K562 (cell line): ENCODE results near the gene MPPED1. TPM values are rescaled to one million over a fixed set of nuclear protein-coding genes. Genes with fewer than 3 reads are reported as not detected.

Source experiments
- ATAC-seq: fragments of 200-7000 bp; cut with Tn5 transposase; 3 replicates; pipeline ENCODE4 v1.9.1; 2020; ENCODE audit warnings: moderate library complexity
- BruUV-seq: library from RNA; stranded (reverse); fragments of 400-500 nt; replicated peaks from 2 replicates; lab custom pipeline; 2021; lab: Mats Ljungman, UMichigan
- CTCF ChIA-PET: fragments of 300-600 bp; formaldehyde crosslinking; extraction: SDS; loops from one replicate; lab custom pipeline; 2021; ENCODE audit warnings: low intra/inter-chr PET ratio; lab: Yijun Ruan, JAX
- POLR2A ChIA-PET: fragments of 300-600, 350-650 bp; sonication (Branson Sonifier 250); formaldehyde crosslinking; extraction: SDS; loops from one replicate; lab custom pipeline; 2021; ENCODE audit warnings: antibody characterized with exemption, inconsistent platforms; lab: Yijun Ruan, JAX
- DNase-seq, 4 experiments: peaks; one replicate each; pipeline versions ENCODE4 v3.0.0 to v3.0.0-alpha.2; 2011 to 2018; ENCODE audit warnings: low spot score in 3 of 4, mixed read lengths in 3 of 4; ENCODE audit errors: extremely low read depth in 1 of 4
- FAIRE-seq: peaks from 2 replicates; lab custom pipeline; 2011; peaks lifted over from hg19 to GRCh38; lab: Jason Lieb, UNC
- H2AFZ ChIP-seq: 2 replicates; pipeline ENCODE4 v1.6.0; 2011; ENCODE audit warnings: low read depth, low read length, control low read depth, inconsistent platforms
- H3K27ac ChIP-seq: fragments of 200-600 bp; 3 replicates; pipeline ENCODE4 v1.8.0; 2011; ENCODE audit warnings: low read depth, mild to moderate bottlenecking, control low read depth, inconsistent platforms, low read length, moderate library complexity, mixed read lengths; ENCODE audit errors: extremely low read depth
- H3K27me3 ChIP-seq, 2 experiments: fragments of 300-600 bp in 1 of 2; 2 replicates in 1 of 2; 3 replicates in 1 of 2; pipeline versions ENCODE4 v1.6.0 to v1.8.0; 2011; ENCODE audit warnings: inconsistent platforms in 2 of 2, low read length in 2 of 2, mild to moderate bottlenecking in 1 of 2, mixed read lengths in 1 of 2, moderate library complexity in 1 of 2; ENCODE audit not compliant: control insufficient read depth in 2 of 2, insufficient read depth in 2 of 2
- H3K36me3 ChIP-seq: fragments of 300-600 bp; 3 replicates; pipeline ENCODE4 v1.8.0; 2011; ENCODE audit warnings: mild to moderate bottlenecking, low read length, inconsistent platforms; ENCODE audit not compliant: control insufficient read depth, insufficient read depth
- H3K4me1 ChIP-seq, 2 experiments: fragments of 200-600 bp in 1 of 2; replicated peaks in 1 of 2; 2 replicates in 1 of 2; 3 replicates in 1 of 2; pipeline versions ENCODE4 v1.5.1 to v1.8.0; 2011; ENCODE audit warnings: inconsistent platforms in 2 of 2, low read length in 2 of 2, mild to moderate bottlenecking in 1 of 2, mixed read lengths in 1 of 2, moderate library complexity in 1 of 2; ENCODE audit not compliant: control insufficient read depth in 2 of 2, insufficient read depth in 2 of 2
- H3K4me2 ChIP-seq: 2 replicates; pipeline ENCODE4 v1.6.1; 2011; ENCODE audit warnings: low read length, control low read depth, inconsistent platforms, mixed read lengths; ENCODE audit not compliant: insufficient read depth
- H3K4me3 ChIP-seq: fragments of 200-600 bp; sonication (generic), shearing (Covaris generic); 2 replicates; pipeline ENCODE4 v1.5.1; 2016; ENCODE audit warnings: control low read depth, inconsistent platforms
- H3K79me2 ChIP-seq: fragments of 200-600 bp; 3 replicates; pipeline ENCODE4 v1.8.0; 2011; ENCODE audit warnings: low read length, inconsistent platforms; ENCODE audit not compliant: control insufficient read depth, insufficient read depth
- H3K9ac ChIP-seq, 2 experiments: 2 replicates each; pipeline versions ENCODE4 v1.6.0 to v1.6.1; 2011; ENCODE audit warnings: low read depth in 2 of 2, low read length in 2 of 2, control low read depth in 1 of 2, inconsistent platforms in 1 of 2, mild to moderate bottlenecking in 1 of 2, mixed read lengths in 1 of 2; ENCODE audit not compliant: insufficient read depth in 1 of 2
- H3K9me1 ChIP-seq: one replicate; pipeline ENCODE4 v1.6.0; 2011; ENCODE audit warnings: inconsistent platforms, mild to moderate bottlenecking, low read length, moderate library complexity; ENCODE audit not compliant: control insufficient read depth, insufficient read depth
- H3K9me3 ChIP-seq: replicated peaks from 2 replicates; pipeline ENCODE4 v1.5.1; 2011; ENCODE audit warnings: low read depth, low read length, inconsistent platforms; ENCODE audit not compliant: control insufficient read depth, insufficient read depth
- H4K20me1 ChIP-seq: replicated peaks from 2 replicates; pipeline ENCODE4 v1.6.1; 2011; ENCODE audit warnings: low read length, inconsistent platforms, mixed read lengths; ENCODE audit not compliant: control insufficient read depth, insufficient read depth
- C11orf30 ChIP-seq: fragments of 450-650 bp; IDR thresholded peaks from 2 replicates; pipeline ENCODE4 v1.6.1; 2016; ENCODE audit warnings: low read depth, mild to moderate bottlenecking
- GATAD2B ChIP-seq: fragments of 450-650 bp; IDR thresholded peaks from 2 replicates; pipeline ENCODE4 v1.6.1; 2017; ENCODE audit warnings: mild to moderate bottlenecking, borderline replicate concordance
- HDAC2 ChIP-seq: fragments of 450-650 bp; IDR thresholded peaks from 2 replicates; pipeline ENCODE4 v1.6.1; 2016; ENCODE audit warnings: mild to moderate bottlenecking
- NR2F6 ChIP-seq: fragments of 450-650 bp; formaldehyde crosslinking; IDR thresholded peaks from 2 replicates; pipeline ENCODE4 v1.4.0; 2020; ENCODE audit warnings: mild to moderate bottlenecking
- RAD51 ChIP-seq: fragments of 450-650 bp; IDR thresholded peaks from 2 replicates; pipeline ENCODE4 v1.7.1; 2016; ENCODE audit warnings: low read depth, mild to moderate bottlenecking, borderline replicate concordance
- RBM17 ChIP-seq: fragments of 200-400 bp; formaldehyde crosslinking; IDR thresholded peaks from 2 replicates; pipeline ENCODE4 v1.6.1; 2017; ENCODE audit warnings: low read depth, mild to moderate bottlenecking, low read length, borderline replicate concordance
- TAF7 ChIP-seq: fragments of 450-650 bp; IDR thresholded peaks from 2 replicates; pipeline ENCODE4 v1.6.1; 2016; ENCODE audit warnings: missing genetic modification characterization, missing compliant biosample characterization
- ZNF121 ChIP-seq: sonication (generic); formaldehyde crosslinking; conservative IDR thresholded peaks from 2 replicates; pipeline ENCODE4 v1.8.0; 2022; ENCODE audit warnings: missing genetic modification reagents
- ZNF778 ChIP-seq: fragments of 450-650 bp; formaldehyde crosslinking; IDR thresholded peaks from 2 replicates; pipeline ENCODE4 v1.4.0; 2020; ENCODE audit warnings: mild to moderate bottlenecking, moderate library complexity
- WGBS: fragments of 100-300 bp; shearing (Covaris generic); methylation state at CpG from one replicate; pipeline ENCODE4 v1.1.6; 2016; ENCODE audit warnings: low coverage, mixed read lengths; ENCODE audit not compliant: insufficient coverage; ENCODE audit errors: missing lambda C conversion rate; 5-methylcytosine and 5-hydroxymethylcytosine counted together
- in situ Hi-C: fragments of 300-500 bp; cut with MboI; formaldehyde crosslinking; loops from 4 replicates; pipeline ENCODE4 v1.15.0; 2018; ENCODE audit warnings: inconsistent platforms, mixed read lengths
- intact Hi-C: fragments of 100-400 bp; cut with micrococcal nuclease; formaldehyde crosslinking; loops from 2 replicates; pipeline ENCODE4 v1.14.2; 2022
- polyA plus RNA-seq, 8 experiments: library from polyadenylated mRNA; depleted of rRNA in 4 of 8; stranded (reverse) in 5 of 8; unstranded in 3 of 8; fragments of >200 nt; fragmentation: Nextera tagmentation in 2 of 8; fragmentation: Illumina TruSeq in 1 of 8; extraction: Ambion mirVana in 2 of 8; extraction: Trizol in 1 of 8; gene quantifications; 2 replicates each; pipeline versions ENCODE4 v1.2.1 to v1.2.3, GENCODE V29; 2011 to 2014; ENCODE audit warnings: inconsistent platforms in 1 of 8, missing spikeins in 1 of 8
- total RNA-seq, 7 experiments: library from RNA; depleted of rRNA in 6 of 7; stranded (reverse); fragments of >200 nt in 6 of 7; fragmentation: Illumina TruSeq in 2 of 7; extraction: Trizol in 2 of 7; gene quantifications; 2 replicates each; pipeline versions ENCODE4 v1.2.1 to v1.2.3, GENCODE V29; 2011 to 2021; ENCODE audit warnings: low replicate concordance in 1 of 7
- TF ChIP-seq, protein P1 (sequence below): fragments of 250-450 bp; sonication (Bioruptor Pico); IDR thresholded peaks from 2 replicates; pipeline ENCODE4 v1.4.0; 2020; ENCODE audit warnings: mild to moderate bottlenecking
- TF ChIP-seq, protein P2 (sequence below): fragments of 250-450 bp; sonication (Bioruptor Pico); IDR thresholded peaks from 2 replicates; pipeline ENCODE4 v1.4.0; 2020
- TF ChIP-seq, protein P3 (sequence below): fragments of 450-650 bp; IDR thresholded peaks from 2 replicates; pipeline ENCODE4 v1.7.1; 2018; ENCODE audit warnings: mild to moderate bottlenecking, low read depth; ENCODE audit not compliant: partially characterized antibody
- TF ChIP-seq, protein P4 (sequence below): fragments of 150-350 bp; conservative IDR thresholded peaks from 2 replicates; pipeline ENCODE4 v1.6.1; 2014; ENCODE audit warnings: low read length

MPPED1 gene
- total and polyA plus RNA-seq, 9 of the 15 experiments (the other 6 are each of a cell fraction or from before 2014, with no cell fraction given) = not detected

DNA sequence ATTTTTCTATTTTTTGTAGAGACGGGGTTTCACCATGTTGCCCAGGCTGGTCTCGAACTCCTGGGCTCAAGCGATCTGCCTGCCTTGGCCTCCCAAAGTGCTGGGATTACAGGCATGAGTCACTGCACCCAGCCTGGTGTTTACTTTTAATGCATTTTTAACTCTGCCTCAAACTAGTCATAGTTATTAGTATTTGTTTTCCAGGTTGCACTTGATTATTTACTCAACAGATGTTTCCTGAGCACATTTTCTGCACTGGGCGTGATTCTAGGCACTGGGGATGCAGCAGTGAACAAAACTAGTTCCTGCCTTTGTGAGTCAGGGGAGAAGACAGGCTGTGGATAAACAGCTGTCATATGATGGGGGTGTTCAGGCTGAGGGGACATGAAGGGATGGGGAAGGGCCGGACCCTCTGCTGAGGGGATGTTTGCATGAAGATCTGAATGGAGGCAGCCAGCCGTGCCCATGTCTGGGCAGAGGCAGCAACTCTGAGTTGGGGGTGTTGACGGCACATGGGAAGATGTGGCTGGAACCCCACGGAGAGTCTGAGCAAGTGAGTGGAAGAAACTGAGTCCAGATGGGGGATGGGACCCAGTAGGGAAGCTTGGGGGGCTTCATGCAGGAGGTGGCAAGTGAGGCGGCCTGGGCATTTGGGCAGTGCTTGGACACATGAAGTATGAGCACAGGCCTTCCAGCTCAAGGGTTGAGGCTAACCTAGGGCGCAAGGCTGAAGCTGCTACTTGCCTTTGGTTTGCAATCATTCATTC lies 34.4 kb downstream of the MPPED1 start (continued):
- TF ChIP-seq, protein P1, sequence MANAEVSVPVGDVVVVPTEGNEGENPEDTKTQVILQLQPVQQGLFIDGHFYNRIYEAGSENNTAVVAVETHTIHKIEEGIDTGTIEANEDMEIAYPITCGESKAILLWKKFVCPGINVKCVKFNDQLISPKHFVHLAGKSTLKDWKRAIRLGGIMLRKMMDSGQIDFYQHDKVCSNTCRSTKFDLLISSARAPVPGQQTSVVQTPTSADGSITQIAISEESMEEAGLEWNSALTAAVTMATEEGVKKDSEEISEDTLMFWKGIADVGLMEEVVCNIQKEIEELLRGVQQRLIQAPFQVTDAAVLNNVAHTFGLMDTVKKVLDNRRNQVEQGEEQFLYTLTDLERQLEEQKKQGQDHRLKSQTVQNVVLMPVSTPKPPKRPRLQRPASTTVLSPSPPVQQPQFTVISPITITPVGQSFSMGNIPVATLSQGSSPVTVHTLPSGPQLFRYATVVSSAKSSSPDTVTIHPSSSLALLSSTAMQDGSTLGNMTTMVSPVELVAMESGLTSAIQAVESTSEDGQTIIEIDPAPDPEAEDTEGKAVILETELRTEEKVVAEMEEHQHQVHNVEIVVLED (CRISPR knock-in tag) = no peak
- TF ChIP-seq C11orf30 (no peak), ZNF121 (CRISPR knock-in tag) (no peak)
- TF ChIP-seq, all 486 proteins: peak for 0

DNA sequence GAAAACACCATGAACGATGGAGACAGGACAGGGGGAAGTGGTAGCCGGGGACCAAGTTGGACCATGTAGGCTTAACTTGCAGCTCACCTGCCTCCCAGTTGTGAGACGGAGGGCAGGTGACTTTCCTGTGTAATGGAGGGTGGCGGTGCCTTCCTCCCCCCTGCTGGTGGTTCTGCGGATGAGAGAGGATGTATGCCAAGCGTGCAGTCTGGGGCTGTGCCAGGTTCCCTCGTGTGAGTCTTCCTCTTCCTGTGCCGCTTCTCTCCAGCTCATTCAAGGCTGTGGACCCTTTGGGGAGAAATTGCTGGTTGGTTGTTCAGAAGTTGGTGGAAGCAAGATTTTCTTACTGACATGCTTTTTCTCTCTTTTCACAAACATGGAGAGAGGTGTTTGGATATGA lies 35.1 kb downstream of the MPPED1 start:
- H3K9ac ChIP-seq = no peak overlapping the region
- H3K9me1 ChIP-seq = no peaks in the 10 kb centered on the region
- DNase-seq (no peak), ATAC-seq (no peak), FAIRE-seq (no peak)
- H2AFZ ChIP-seq = no peak overlapping the region
- H3K27me3 ChIP-seq = no peaks in the 10 kb centered on the region; a peak in 1 of 5 replicates
- H3K9me3 ChIP-seq = no peaks in the 10 kb centered on the region
- CTCF ChIA-PET = no interaction called here
- H3K4me1 ChIP-seq = no peaks in the 10 kb centered on the region
- no peak overlapping the region for H3K4me2 ChIP-seq
- WGBS = 0% methylated on average over 3 of the region's 8 CpGs
- H3K4me3 ChIP-seq = no peak overlapping the region
- no peaks in the 10 kb centered on the region for H3K36me3 ChIP-seq
- intact Hi-C loops = no loop called here
- no peak overlapping the region for H3K27ac ChIP-seq
- no peaks in the 10 kb centered on the region for H4K20me1 ChIP-seq
- no peaks in the 10 kb centered on the region for H3K79me2 ChIP-seq
- BruUV-seq = no TSS peak
- POLR2A ChIA-PET = no interaction called here
- in situ Hi-C loops = no loop called here
- no peak for TF ChIP-seq HDAC2
- TF ChIP-seq, protein P2, sequence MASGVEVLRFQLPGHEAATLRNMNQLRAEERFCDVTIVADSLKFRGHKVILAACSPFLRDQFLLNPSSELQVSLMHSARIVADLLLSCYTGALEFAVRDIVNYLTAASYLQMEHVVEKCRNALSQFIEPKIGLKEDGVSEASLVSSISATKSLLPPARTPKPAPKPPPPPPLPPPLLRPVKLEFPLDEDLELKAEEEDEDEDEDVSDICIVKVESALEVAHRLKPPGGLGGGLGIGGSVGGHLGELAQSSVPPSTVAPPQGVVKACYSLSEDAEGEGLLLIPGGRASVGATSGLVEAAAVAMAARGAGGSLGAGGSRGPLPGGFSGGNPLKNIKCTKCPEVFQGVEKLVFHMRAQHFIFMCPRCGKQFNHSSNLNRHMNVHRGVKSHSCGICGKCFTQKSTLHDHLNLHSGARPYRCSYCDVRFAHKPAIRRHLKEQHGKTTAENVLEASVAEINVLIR (CRISPR knock-in tag) = no peak
- TF ChIP-seq RBM17 = no peak
- TF ChIP-seq GATAD2B = no peak
- TF ChIP-seq RAD51 = no peak
- TF ChIP-seq, protein P3, sequence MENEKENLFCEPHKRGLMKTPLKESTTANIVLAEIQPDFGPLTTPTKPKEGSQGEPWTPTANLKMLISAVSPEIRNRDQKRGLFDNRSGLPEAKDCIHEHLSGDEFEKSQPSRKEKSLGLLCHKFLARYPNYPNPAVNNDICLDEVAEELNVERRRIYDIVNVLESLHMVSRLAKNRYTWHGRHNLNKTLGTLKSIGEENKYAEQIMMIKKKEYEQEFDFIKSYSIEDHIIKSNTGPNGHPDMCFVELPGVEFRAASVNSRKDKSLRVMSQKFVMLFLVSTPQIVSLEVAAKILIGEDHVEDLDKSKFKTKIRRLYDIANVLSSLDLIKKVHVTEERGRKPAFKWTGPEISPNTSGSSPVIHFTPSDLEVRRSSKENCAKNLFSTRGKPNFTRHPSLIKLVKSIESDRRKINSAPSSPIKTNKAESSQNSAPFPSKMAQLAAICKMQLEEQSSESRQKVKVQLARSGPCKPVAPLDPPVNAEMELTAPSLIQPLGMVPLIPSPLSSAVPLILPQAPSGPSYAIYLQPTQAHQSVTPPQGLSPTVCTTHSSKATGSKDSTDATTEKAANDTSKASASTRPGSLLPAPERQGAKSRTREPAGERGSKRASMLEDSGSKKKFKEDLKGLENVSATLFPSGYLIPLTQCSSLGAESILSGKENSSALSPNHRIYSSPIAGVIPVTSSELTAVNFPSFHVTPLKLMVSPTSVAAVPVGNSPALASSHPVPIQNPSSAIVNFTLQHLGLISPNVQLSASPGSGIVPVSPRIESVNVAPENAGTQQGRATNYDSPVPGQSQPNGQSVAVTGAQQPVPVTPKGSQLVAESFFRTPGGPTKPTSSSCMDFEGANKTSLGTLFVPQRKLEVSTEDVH = no peak
- no peak for TF ChIP-seq TAF7 (tag)
- no peak for TF ChIP-seq ZNF778 (CRISPR knock-in tag)
- TF ChIP-seq, protein P4, sequence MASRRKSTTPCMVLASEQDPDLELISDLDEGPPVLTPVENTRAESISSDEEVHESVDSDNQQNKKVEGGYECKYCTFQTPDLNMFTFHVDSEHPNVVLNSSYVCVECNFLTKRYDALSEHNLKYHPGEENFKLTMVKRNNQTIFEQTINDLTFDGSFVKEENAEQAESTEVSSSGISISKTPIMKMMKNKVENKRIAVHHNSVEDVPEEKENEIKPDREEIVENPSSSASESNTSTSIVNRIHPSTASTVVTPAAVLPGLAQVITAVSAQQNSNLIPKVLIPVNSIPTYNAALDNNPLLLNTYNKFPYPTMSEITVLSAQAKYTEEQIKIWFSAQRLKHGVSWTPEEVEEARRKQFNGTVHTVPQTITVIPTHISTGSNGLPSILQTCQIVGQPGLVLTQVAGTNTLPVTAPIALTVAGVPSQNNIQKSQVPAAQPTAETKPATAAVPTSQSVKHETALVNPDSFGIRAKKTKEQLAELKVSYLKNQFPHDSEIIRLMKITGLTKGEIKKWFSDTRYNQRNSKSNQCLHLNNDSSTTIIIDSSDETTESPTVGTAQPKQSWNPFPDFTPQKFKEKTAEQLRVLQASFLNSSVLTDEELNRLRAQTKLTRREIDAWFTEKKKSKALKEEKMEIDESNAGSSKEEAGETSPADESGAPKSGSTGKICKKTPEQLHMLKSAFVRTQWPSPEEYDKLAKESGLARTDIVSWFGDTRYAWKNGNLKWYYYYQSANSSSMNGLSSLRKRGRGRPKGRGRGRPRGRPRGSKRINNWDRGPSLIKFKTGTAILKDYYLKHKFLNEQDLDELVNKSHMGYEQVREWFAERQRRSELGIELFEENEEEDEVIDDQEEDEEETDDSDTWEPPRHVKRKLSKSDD = no peak
- TF ChIP-seq NR2F6 (CRISPR knock-in tag) = no peak
